SK-N-MC (cell line): ENCODE results near the gene LRP8.

Experiments used
- EZH2 ChIP-seq: fragments of 200-600 bp; sonication (generic); IDR thresholded peaks from one replicate; pipeline ENCODE4 v1.6.1; 2017; ENCODE audit warnings: antibody characterized with exemption
- POLR2AphosphoS5 ChIP-seq: IDR thresholded peaks from 2 replicates; pipeline ENCODE4 v1.6.1; 2012; ENCODE audit warnings: mild to moderate bottlenecking, low read depth, low read length, borderline replicate concordance

DNA sequence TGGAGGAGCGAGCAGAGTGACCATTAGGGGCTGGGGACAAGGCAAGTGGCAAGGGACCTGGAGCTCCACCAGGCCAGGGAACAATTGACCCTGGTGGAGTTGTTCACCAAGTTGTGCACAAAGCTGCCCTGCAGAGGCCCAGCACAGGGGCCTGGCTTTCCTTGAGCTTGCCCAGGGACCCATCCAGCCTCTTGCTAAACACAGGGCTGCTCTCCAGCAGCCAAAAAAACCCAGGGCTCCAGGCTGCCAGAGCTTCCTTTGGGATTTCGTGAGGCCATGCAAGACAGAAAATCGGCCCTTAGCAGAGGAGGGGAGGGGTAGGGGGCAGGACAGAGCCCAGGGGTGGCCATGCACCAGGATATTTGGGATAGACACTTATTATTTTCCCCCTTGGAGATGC lies 32.6 kb downstream of the LRP8 start:
- TF ChIP-seq POLR2AphosphoS5 (no peak), EZH2 (no peak)
